CD4-positive, alpha-beta T cell treated with Interleukin-6 at 100 ng/mL for 8 hours (primary cell): ENCODE data around the gene TCN1.
"Not testable (repeated sequence)": the region's sequence is repeated elsewhere in the genome, so short reads cannot be mapped to it uniquely, and the experiment has no call there.

ENCODE experiments used
- DNase-seq: peaks from one replicate; pipeline ENCODE4 v3.0.0-alpha.2; 2020; ENCODE audit warnings: mixed read lengths, low spot score

TCN1 gene, protein sequence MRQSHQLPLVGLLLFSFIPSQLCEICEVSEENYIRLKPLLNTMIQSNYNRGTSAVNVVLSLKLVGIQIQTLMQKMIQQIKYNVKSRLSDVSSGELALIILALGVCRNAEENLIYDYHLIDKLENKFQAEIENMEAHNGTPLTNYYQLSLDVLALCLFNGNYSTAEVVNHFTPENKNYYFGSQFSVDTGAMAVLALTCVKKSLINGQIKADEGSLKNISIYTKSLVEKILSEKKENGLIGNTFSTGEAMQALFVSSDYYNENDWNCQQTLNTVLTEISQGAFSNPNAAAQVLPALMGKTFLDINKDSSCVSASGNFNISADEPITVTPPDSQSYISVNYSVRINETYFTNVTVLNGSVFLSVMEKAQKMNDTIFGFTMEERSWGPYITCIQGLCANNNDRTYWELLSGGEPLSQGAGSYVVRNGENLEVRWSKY

GRCh38 chr11:59866397-59866796 is at the start of gene TCN1:
TSS of gene TCN1 (minus strand) at chr11:59866487. CDS start at chr11:59866470, 17 bp downstream.
- no peak for DNase-seq

DNA sequence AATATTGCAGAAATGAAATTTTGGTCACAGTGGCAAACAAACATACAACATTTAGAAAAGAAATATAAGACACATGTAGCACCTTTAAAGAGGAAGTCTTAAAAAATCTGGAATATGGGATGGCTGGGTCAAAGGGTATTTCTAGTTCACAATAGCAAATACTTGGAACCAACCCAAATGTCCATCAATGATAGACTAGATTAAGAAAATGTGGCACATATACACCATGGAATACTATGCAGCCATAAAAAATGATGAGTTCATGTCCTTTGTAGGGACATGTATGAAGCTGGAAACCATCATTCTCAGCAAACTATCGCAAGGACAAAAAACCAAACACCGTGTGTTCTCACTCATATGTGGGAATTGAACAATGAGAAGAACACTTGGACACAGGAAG is 37.3 kb upstream of the TCN1 start:
- DNase-seq, result not testable (repeated sequence)

DNA sequence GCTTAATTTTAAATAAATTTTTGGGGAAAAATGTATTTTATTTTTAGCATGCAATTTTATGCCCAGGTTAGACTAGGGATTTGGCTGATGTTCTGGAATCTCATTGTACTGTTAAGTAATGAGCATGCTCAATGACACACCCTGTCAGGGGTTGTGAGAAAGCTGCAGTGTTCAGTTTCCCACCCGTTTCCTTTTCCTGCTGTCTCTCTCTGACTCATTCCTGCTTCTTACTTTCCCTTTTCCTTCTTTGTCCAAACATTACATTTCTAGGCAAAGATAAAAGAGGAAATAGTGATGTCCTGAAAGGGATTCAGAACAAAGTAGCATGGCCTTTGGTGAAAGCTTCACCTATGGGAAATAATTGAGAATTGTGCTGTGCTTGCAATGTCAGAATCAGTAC is 35.0 kb upstream of the TCN1 start:
- DNase-seq, result no peak

GRCh38 chr11:59900366-59901126 is 34.3 kb upstream of the TCN1 start:
- DNase-seq, result no peak

DNA sequence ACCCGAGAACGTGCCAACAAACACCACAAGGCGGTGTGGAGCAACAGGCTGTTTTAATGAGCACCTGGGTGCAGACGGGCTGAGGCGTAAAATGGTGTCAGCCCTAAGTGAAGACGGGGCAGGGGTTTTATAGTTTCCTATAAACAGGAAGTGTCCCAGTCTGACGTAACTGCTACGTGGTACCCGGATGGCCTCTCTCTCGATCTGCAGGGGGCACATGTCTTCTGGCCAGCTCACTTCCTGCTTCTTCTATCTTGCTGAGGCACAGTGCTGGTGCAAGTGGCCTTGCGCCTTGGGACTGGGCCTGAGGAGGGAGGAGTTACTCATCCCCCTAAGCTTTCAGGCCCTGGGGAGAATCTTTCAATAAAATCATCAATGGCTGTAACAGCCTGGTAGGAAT is 33.2 kb upstream of the TCN1 start:
- no peak for DNase-seq

- DNase-seq, result no peak
Measured at GRCh38 chr11:59898650-59899049, 32.4 kb upstream of the TCN1 start.

- DNase-seq, result no peak
Measured at GRCh38 chr11:59898046-59898445, 31.8 kb upstream of the TCN1 start.

DNA sequence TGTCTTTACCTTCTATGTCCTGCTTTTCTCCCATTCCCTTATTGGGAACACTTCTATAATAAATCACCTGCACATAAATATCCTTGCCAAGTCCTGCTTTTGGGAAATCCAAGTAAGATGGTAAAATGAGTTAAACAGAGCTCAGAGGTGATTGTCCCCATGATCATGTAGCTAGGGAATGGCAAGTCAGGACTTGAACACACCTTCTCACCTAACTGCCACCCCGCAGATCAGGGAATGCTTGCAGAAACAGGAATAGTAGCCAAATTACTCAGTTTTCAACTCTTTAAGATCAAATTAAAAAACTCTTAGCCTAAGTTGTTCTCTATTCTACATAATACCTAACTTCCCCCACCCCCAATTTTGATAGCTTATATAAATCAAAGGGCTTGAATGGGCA is 28.3 kb upstream of the TCN1 start:
- no peak for DNase-seq

DNA sequence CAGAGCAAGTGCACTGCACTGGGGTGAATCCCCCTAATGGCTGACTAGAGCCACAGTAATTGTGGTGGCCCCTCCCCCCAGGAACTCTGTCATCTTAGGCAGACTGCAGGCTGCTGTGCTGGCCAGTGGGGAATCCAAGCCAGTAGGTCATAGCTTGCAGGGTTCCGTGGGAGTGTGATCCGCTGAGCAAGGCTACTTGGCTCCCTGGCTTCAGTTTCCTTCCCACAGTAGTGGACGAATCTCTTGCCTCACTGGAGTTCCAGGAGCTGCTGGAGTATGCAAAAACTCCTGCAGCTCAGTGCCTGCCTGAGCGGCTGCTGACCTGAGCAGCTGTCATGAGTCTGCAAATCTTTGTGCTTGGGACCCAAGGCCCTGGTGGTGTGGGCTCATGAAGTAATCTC is 25.5 kb upstream of the TCN1 start:
- DNase-seq, result no peak

- not testable (repeated sequence) for DNase-seq
Measured at GRCh38 chr11:59887156-59887555, 20.9 kb upstream of the TCN1 start.

DNA sequence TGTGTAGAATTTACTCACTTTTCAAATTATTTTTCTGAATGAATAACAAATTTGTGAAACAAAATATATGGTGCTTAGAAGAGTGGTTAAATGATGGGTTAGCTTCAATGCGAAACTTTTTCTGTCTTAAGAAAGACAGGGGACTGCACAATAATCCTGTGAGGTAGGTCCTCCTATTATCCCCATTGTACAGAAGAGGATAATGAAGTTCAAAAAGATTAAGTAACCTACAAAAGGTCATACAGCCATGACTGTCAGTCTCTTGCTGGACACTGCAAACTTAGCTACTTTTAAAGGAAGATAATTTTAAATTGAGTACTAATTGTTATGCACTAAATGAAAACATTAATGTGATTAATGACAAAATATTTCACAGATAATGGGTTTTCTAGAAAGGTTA is 17.3 kb upstream of the TCN1 start:
- DNase-seq, result no peak

- no peak for DNase-seq
Measured at GRCh38 chr11:59879567-59879966, 13.3 kb upstream of the TCN1 start.

- no peak for DNase-seq
Measured at GRCh38 chr11:59878575-59878974, 12.3 kb upstream of the TCN1 start, which contains the start of gene OOSP3. TSS of gene OOSP3 (plus strand) at chr11:59878782. CDS start at chr11:59878809, 27 bp downstream.

DNA sequence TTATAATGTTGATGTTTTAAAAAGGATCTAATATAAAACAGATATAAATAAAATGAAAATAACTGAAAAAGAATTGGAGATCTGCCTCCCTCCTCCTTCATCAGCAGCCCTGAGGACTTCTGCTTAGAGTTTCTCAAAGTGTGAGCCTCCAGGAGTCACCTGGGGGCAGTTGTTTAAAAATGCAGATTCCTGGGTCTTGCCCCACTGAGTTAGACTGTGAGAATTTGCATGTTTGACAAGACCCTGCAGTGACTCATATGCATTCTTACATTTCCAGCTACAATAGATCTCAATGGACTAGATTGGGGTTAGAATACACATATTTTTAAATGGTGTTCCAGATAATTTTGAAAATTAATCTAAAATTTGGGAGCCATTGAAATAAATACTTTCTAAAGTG is 11.5 kb upstream of the TCN1 start:
- no peak for DNase-seq

- no peak for DNase-seq
Measured at GRCh38 chr11:59877325-59877724, 11.0 kb upstream of the TCN1 start.

- DNase-seq, result no peak
Measured at GRCh38 chr11:59875856-59876519, 9.7 kb upstream of the TCN1 start.

- DNase-seq, result no peak
Measured at GRCh38 chr11:59872076-59872475, 5.8 kb upstream of the TCN1 start.

- no peak for DNase-seq
Measured at GRCh38 chr11:59867946-59868345, 1.7 kb upstream of the TCN1 start.

GRCh38 chr11:59866836-59867235 is 549 bp upstream of the TCN1 start:
- DNase-seq, result no peak

DNA sequence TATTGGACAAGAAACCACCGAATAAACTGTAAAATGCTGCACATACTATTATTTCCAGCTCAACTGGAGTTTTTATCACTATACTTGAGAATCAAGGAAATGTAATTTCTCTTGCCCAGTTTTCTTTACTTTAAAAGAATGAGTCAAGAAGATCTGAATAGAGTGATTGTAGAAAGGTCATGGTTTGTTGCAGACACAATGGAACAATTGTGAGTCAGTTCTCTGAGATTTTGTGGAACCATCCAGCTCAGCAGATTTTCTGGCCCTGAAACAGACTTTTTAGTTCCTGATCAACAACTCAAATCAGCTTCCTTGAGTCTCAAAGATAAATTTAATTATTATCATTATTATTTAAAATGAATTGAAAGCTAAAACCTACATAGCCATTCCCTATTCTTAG is 1.3 kb downstream of the TCN1 start:
- DNase-seq, result no peak

DNA sequence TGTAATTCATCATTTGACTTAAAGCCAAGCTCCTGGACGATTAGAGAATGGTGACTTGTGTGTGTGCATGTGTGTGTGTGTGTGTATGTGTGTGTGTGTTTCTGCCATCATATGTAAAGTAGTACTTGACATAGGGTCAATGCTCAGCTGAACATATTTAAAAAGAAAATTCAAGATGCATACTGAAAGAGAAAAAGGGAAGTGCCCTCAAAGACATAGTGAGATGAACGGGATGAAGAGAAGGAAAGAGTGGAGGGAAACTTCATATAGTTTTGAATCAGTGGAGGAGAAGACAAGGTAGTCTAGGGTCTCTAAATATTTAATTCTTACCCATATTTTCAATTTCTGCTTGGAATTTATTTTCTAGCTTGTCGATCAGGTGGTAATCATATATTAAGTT is 4.0 kb downstream of the TCN1 start:
- no peak for DNase-seq

- DNase-seq, result no peak
Measured at GRCh38 chr11:59859673-59860072, 6.6 kb downstream of the TCN1 start.
